CD14-positive monocyte (primary cell): ENCODE results near the gene TNNT1. TPM values are rescaled to one million over a fixed set of nuclear protein-coding genes. Genes with fewer than 3 reads are reported as not detected.

Source experiments
- DNase-seq, 3 donors: peaks; one replicate each; pipeline ENCODE4 v3.0.0-alpha.2; 2011 to 2022
- H2AFZ ChIP-seq: 2 replicates; pipeline ENCODE4 v1.6.0; 2012; ENCODE audit warnings: mild to moderate bottlenecking, low read depth, low read length, inconsistent platforms; ENCODE audit not compliant: insufficient read depth, poor library complexity, severe bottlenecking
- H3K27ac ChIP-seq, 2 donors: 1 replicate in 1 of 2; 2 replicates in 1 of 2; pipeline ENCODE4 v1.5.1; 2012 to 2013; ENCODE audit warnings: low read length in 2 of 2, control low read depth in 1 of 2, inconsistent platforms in 1 of 2, low read depth in 1 of 2, mild to moderate bottlenecking in 1 of 2
- H3K27me3 ChIP-seq, 2 donors: one replicate each; pipeline versions ENCODE4 v1.6.0 to v1.6.1; 2011 to 2013; ENCODE audit warnings: low read length in 2 of 2; ENCODE audit not compliant: control insufficient read depth in 2 of 2, insufficient read depth in 2 of 2
- H3K36me3 ChIP-seq, 2 donors: replicated peaks in 1 of 2; 1 replicate in 1 of 2; 2 replicates in 1 of 2; pipeline versions ENCODE4 v1.5.1 to v1.6.1; 2012 to 2013; ENCODE audit warnings: low read length in 2 of 2, control low read depth in 1 of 2, inconsistent platforms in 1 of 2, mild to moderate bottlenecking in 1 of 2; ENCODE audit not compliant: insufficient read depth in 2 of 2, control insufficient read depth in 1 of 2
- H3K4me1 ChIP-seq, 2 donors: 1 replicate in 1 of 2; 2 replicates in 1 of 2; pipeline versions ENCODE4 v1.5.1 to v1.6.1; 2012 to 2013; ENCODE audit warnings: low read length in 2 of 2, control low read depth in 1 of 2, inconsistent platforms in 1 of 2, mild to moderate bottlenecking in 1 of 2, moderate library complexity in 1 of 2; ENCODE audit not compliant: insufficient read depth in 2 of 2, control insufficient read depth in 1 of 2
- H3K4me2 ChIP-seq: replicated peaks from 2 replicates; pipeline ENCODE3; 2012; ENCODE audit warnings: low read length, moderate library complexity, mild to moderate bottlenecking; ENCODE audit not compliant: poor library complexity, severe bottlenecking; ENCODE audit errors: extremely low read depth
- H3K4me3 ChIP-seq, 3 experiments: fragments of 200-600 bp in 1 of 3; sonication (generic) in 1 of 3; replicated peaks in 1 of 3; 1 replicate in 2 of 3; 2 replicates in 1 of 3; pipeline ENCODE4 v1.5.1; 2011 to 2013; ENCODE audit warnings: low read length in 3 of 3, mild to moderate bottlenecking in 3 of 3, control low read depth in 2 of 3, low read depth in 2 of 3, inconsistent platforms in 1 of 3, moderate library complexity in 1 of 3
- H3K79me2 ChIP-seq: 2 replicates; pipeline ENCODE4 v1.6.0; 2012; ENCODE audit warnings: mild to moderate bottlenecking, control low read depth, inconsistent platforms, low read length, moderate library complexity; ENCODE audit not compliant: insufficient read depth
- H3K9ac ChIP-seq: 2 replicates; pipeline ENCODE4 v1.6.0; 2017; ENCODE audit warnings: low read length, mild to moderate bottlenecking; ENCODE audit not compliant: insufficient read depth, poor library complexity, severe bottlenecking
- H3K9me3 ChIP-seq, 2 donors: replicated peaks in 1 of 2; 1 replicate in 1 of 2; 2 replicates in 1 of 2; pipeline versions ENCODE4 v1.5.1 to v1.6.1; 2012 to 2013; ENCODE audit warnings: low read length in 2 of 2, control low read depth in 1 of 2; ENCODE audit not compliant: control insufficient read depth in 1 of 2, insufficient read depth in 1 of 2
- H4K20me1 ChIP-seq: 2 replicates; pipeline ENCODE4 v1.6.0; 2012; ENCODE audit warnings: mild to moderate bottlenecking, low read length, control low read depth, moderate library complexity; ENCODE audit not compliant: insufficient read depth
- H3K27ac Mint-ChIP-seq, 7 donors: one replicate each; pipeline ENCODE4 v1.8.0; 2020; ENCODE audit warnings: mild to moderate bottlenecking in 7 of 7, mixed read lengths in 7 of 7, moderate library complexity in 6 of 7, inconsistent platforms in 2 of 7
- H3K27me3 Mint-ChIP-seq, 3 donors: one replicate each; pipeline ENCODE4 v1.8.0; 2021 to 2022; ENCODE audit warnings: low read depth in 3 of 3, mild to moderate bottlenecking in 3 of 3, mixed read lengths in 3 of 3, moderate library complexity in 3 of 3, inconsistent platforms in 1 of 3
- H3K36me3 Mint-ChIP-seq, 2 donors: one replicate each; pipeline ENCODE4 v1.8.0; 2020; ENCODE audit warnings: mixed read lengths in 2 of 2, inconsistent platforms in 1 of 2, mild to moderate bottlenecking in 1 of 2
- H3K4me1 Mint-ChIP-seq: one replicate; pipeline ENCODE4 v1.8.0; 2020; ENCODE audit warnings: mild to moderate bottlenecking, mixed read lengths
- H3K4me3 Mint-ChIP-seq, 2 donors: one replicate each; pipeline ENCODE4 v1.8.0; 2020; ENCODE audit warnings: mild to moderate bottlenecking in 2 of 2, mixed read lengths in 2 of 2, moderate library complexity in 1 of 2
- H3K9me3 Mint-ChIP-seq, 7 donors: one replicate each; pipeline ENCODE4 v1.8.0; 2020 to 2022; ENCODE audit warnings: mixed read lengths in 7 of 7, mild to moderate bottlenecking in 6 of 7, moderate library complexity in 6 of 7, inconsistent platforms in 2 of 7
- WGBS: methylation state at CpG from one replicate; pipeline ENCODE4 v1.1.5; 2013; ENCODE audit warnings: missing lambda C conversion rate; ENCODE audit not compliant: insufficient coverage; 5-methylcytosine and 5-hydroxymethylcytosine counted together
- intact Hi-C, 2 donors: fragments of 100-400 bp; cut with micrococcal nuclease; formaldehyde crosslinking; loops; one replicate each; pipeline versions ENCODE4 v1.15.0 to v1.15.1; 2023
- polyA plus RNA-seq, 3 donors: library from polyadenylated mRNA; depleted of rRNA in 1 of 3; unstranded in 2 of 3; stranded (reverse) in 1 of 3; fragments of 300-500 nt in 2 of 3; fragments of >200 nt in 1 of 3; fragmentation: Illumina TruSeq in 2 of 3; gene quantifications; 1 replicate in 2 of 3; 2 replicates in 1 of 3; pipeline ENCODE4 v1.2.3, GENCODE V29; 2012 to 2021
- TF ChIP-seq, protein P1 (sequence below): fragments of 200-600 bp; IDR thresholded peaks from one replicate; pipeline ENCODE4 v1.8.0; 2022; ENCODE audit warnings: antibody characterized with exemption, mild to moderate bottlenecking

The TNNT1 gene
- polyA plus RNA-seq, 3 donors = 9.4 to 41.9 (median 9.8) TPM

DNA sequence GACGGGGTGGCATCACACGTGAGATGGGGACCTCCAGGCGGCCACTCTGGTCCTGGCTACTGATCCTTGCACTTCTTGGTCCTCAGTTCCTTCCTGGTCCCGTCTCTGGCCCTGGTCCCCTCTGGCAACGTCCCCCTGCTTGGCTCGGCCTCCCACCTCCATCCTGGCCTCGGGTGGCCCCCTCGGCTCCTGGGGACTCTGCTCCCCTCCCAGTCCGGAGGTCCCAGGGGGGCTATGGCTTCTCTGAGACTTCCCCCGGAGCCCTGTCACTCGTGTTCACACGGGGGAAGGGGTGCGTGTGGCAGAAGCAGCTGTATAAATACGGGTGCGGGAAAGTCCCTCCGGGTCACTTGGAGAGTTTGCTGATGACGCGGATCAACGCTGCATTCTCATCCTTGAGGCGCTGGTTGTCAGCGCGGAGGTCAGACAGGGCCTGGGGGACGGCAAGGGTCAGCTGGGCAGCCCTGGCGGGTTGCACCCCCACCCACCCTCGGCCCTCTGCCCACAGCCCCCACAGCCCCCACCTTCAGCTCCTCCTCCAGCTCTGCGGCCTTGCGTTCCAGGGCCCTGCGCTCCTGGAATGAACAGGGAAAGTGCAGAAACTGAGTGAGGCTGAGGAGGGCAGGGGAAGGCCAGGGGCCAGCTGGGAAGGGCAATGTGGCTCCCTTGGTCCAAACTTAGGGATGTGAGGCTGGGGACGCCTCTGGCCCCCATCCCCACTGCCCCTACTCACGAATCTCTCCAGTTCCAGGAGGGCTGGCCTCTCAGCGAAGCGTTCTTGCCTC is 57.7 kb downstream of the TNNT1 start:
- peaks cover 44 to 59% of the 10 kb centered on the region in 2 donors for H3K36me3 ChIP-seq
- H2AFZ ChIP-seq = no peak overlapping the region
- no peak overlapping the region for H3K4me3 Mint-ChIP-seq
- no peak overlapping the region for H3K27ac Mint-ChIP-seq
- H3K4me2 ChIP-seq = no peak overlapping the region
- TF ChIP-seq, protein P1, sequence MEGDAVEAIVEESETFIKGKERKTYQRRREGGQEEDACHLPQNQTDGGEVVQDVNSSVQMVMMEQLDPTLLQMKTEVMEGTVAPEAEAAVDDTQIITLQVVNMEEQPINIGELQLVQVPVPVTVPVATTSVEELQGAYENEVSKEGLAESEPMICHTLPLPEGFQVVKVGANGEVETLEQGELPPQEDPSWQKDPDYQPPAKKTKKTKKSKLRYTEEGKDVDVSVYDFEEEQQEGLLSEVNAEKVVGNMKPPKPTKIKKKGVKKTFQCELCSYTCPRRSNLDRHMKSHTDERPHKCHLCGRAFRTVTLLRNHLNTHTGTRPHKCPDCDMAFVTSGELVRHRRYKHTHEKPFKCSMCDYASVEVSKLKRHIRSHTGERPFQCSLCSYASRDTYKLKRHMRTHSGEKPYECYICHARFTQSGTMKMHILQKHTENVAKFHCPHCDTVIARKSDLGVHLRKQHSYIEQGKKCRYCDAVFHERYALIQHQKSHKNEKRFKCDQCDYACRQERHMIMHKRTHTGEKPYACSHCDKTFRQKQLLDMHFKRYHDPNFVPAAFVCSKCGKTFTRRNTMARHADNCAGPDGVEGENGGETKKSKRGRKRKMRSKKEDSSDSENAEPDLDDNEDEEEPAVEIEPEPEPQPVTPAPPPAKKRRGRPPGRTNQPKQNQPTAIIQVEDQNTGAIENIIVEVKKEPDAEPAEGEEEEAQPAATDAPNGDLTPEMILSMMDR = no peak
- peaks cover 21 to 29% (median 26%) of the 10 kb centered on the region in 3 donors for H3K27me3 Mint-ChIP-seq
- peaks cover 0 to 5% of the 10 kb centered on the region in 2 donors for H3K9me3 ChIP-seq
- H3K27ac ChIP-seq = no peak overlapping the region
- H3K36me3 Mint-ChIP-seq = peaks cover 35 to 62% of the 10 kb centered on the region in 2 donors
- H3K79me2 ChIP-seq = no peaks in the 10 kb centered on the region
- WGBS = 93% methylated on average over 19 of the region's 32 CpGs
- peaks cover 18 to 21% of the 10 kb centered on the region in 2 donors for H3K4me1 ChIP-seq
- peaks cover 3 to 22% of the 10 kb centered on the region in 2 donors for H3K27me3 ChIP-seq
- H3K4me3 ChIP-seq = no peak overlapping the region
- intact Hi-C loops = no loop called here
- H3K9ac ChIP-seq = no peak overlapping the region
- peaks cover 83% of the 10 kb centered on the region for H4K20me1 ChIP-seq
- H3K9me3 Mint-ChIP-seq = peaks cover 0 to 14% (median 6%) of the 10 kb centered on the region in 7 donors
- no peak for DNase-seq
- peaks cover 26% of the 10 kb centered on the region for H3K4me1 Mint-ChIP-seq

DNA sequence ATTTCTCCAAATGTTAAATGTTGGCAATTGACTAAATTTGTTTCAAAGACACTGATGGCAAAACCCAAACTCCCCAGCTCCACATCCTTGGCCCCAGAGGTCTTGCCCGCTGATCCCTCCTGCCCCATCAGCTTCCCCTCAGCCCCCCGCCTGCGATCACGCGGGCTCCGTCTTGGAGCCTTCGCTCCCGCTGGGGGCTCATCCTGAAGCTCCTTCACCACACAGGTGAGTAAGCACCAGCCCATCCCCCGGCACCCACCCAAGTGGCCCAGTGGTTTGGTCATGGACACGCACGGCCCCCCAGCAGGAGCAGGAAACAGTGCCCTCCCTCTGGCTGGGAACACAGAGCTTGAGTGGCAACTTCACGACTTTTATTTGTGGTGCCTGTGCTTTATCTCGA is 58.4 kb downstream of the TNNT1 start:
- H3K4me2 ChIP-seq = no peak overlapping the region
- H4K20me1 ChIP-seq = peaks cover 83% of the 10 kb centered on the region
- TF ChIP-seq, protein P1 = no peak
- H3K9ac ChIP-seq = no peak overlapping the region
- H3K4me1 ChIP-seq = peaks cover 18 to 21% of the 10 kb centered on the region in 2 donors
- DNase-seq = no peak
- Mint-ChIP-seq H3K27me3 (peaks cover 29 to 37% (median 34%) of the 10 kb centered on the region in 3 donors), H3K4me1 (peaks cover 26% of the 10 kb centered on the region), H3K36me3 (peaks cover 35 to 56% of the 10 kb centered on the region in 2 donors), H3K4me3 (no peak overlapping the region), H3K27ac (no peak overlapping the region), H3K9me3 (peaks cover 0 to 15% (median 7%) of the 10 kb centered on the region in 7 donors)
- intact Hi-C loops = no loop called here
- no peaks in the 10 kb centered on the region for H3K79me2 ChIP-seq
- no peak overlapping the region for H3K4me3 ChIP-seq
- peaks cover 0 to 11% of the 10 kb centered on the region in 2 donors for H3K9me3 ChIP-seq
- 87% methylated on average over 10 of the region's 13 CpGs for WGBS
- H3K36me3 ChIP-seq = peaks cover 37 to 56% of the 10 kb centered on the region in 2 donors
- peaks cover 11 to 29% of the 10 kb centered on the region in 2 donors for H3K27me3 ChIP-seq
- H3K27ac ChIP-seq = no peak overlapping the region
- no peak overlapping the region for H2AFZ ChIP-seq
